HCT116 (cell line): Measurements from ENCODE around the gene GALNT14. TPM values are rescaled to one million over a fixed set of nuclear protein-coding genes. Genes with fewer than 3 reads are reported as not detected.

Source experiments
- ATAC-seq: fragments of 200-7000 bp; cut with Tn5 transposase; 2 replicates; pipeline ENCODE4 v1.9.1; 2020; ENCODE audit warnings: mild to moderate bottlenecking, moderate library complexity
- BruUV-seq: library from RNA; stranded (reverse); fragments of 400-500 nt; replicated peaks from 2 replicates; lab custom pipeline; 2021; lab: Mats Ljungman, UMichigan
- CTCF ChIA-PET: fragments of 300-600 bp; sonication (Branson Sonifier 250); formaldehyde crosslinking; loops from one replicate; lab custom pipeline; 2021; ENCODE audit warnings: antibody characterized with exemption; lab: Charles Lee
- POLR2A ChIA-PET: fragments of 300-600, 350-600 bp; sonication (Branson Sonifier 250); formaldehyde crosslinking; loops from one replicate; lab custom pipeline; 2021; ENCODE audit warnings: antibody characterized with exemption; lab: Charles Lee
- RAD21 ChIA-PET, 2 experiments: fragments of 300-600 bp; sonication (Branson Sonifier 250); formaldehyde crosslinking; loops; one replicate each; lab custom pipeline; 2023; ENCODE audit warnings: low total read pairs in 2 of 2; ENCODE audit not compliant: uncharacterized antibody in 2 of 2, unreplicated experiment in 2 of 2, low non-redundant PET in 1 of 2; lab: Charles Lee
- DNase-seq: peaks from one replicate; pipeline ENCODE4 v3.0.0-alpha.2; 2010; ENCODE audit warnings: low read depth, low spot score
- H2AFZ ChIP-seq: fragments of 200-600 bp; shearing (Covaris generic), sonication (generic); 2 replicates; pipeline ENCODE4 v1.6.1; 2017; ENCODE audit warnings: low read depth, mixed run types, mixed read lengths, antibody characterized with exemption, low read length; ENCODE audit not compliant: poor library complexity, severe bottlenecking
- H3K27ac ChIP-seq: 2 replicates; pipeline ENCODE4 v1.5.1; 2012; ENCODE audit warnings: low read depth, low read length
- H3K27me3 ChIP-seq: fragments of 200-600 bp; sonication (generic); 2 replicates; pipeline ENCODE4 v1.6.1; 2016; ENCODE audit warnings: mixed run types, low read length, mixed read lengths; ENCODE audit not compliant: insufficient read depth
- H3K36me3 ChIP-seq, 2 experiments: fragments of 200-500 bp in 1 of 2; fragments of 200-600 bp in 1 of 2; sonication (Bioruptor generic) in 1 of 2; sonication (generic) in 1 of 2; 2 replicates each; pipeline versions ENCODE4 v1.5.1 to v1.6.1; 2014 to 2016; ENCODE audit warnings: low read length in 2 of 2, inconsistent platforms in 1 of 2, mixed read lengths in 1 of 2, mixed run types in 1 of 2; ENCODE audit not compliant: insufficient read depth in 2 of 2, control insufficient read depth in 1 of 2
- H3K4me1 ChIP-seq, 2 experiments: fragments of 200-600 bp in 1 of 2; sonication (generic) in 1 of 2; 2 replicates each; pipeline versions ENCODE4 v1.5.1 to v1.6.1; 2012 to 2017; ENCODE audit warnings: low read length in 2 of 2, inconsistent platforms in 1 of 2, mild to moderate bottlenecking in 1 of 2, mixed read lengths in 1 of 2, mixed run types in 1 of 2, moderate library complexity in 1 of 2; ENCODE audit not compliant: insufficient read depth in 2 of 2, control insufficient read depth in 1 of 2
- H3K4me2 ChIP-seq: fragments of 200-600 bp; sonication (generic); 2 replicates; pipeline ENCODE4 v1.6.1; 2017; ENCODE audit warnings: mixed run types, low read length, mixed read lengths
- H3K4me3 ChIP-seq, 2 experiments: fragments of 200-600 bp in 1 of 2; sonication (generic) in 1 of 2; replicated peaks in 1 of 2; 2 replicates each; pipeline ENCODE4 v1.5.1; 2011 to 2016; ENCODE audit warnings: low read length in 2 of 2, control low read depth in 1 of 2, low read depth in 1 of 2, mild to moderate bottlenecking in 1 of 2, mixed read lengths in 1 of 2, mixed run types in 1 of 2
- H3K79me2 ChIP-seq: fragments of 200-600 bp; sonication (generic); 2 replicates; pipeline ENCODE4 v1.6.1; 2017; ENCODE audit warnings: mild to moderate bottlenecking, mixed run types, low read length, moderate library complexity, mixed read lengths; ENCODE audit not compliant: insufficient read depth
- H3K9ac ChIP-seq: fragments of 200-600 bp; sonication (generic); 2 replicates; pipeline ENCODE4 v1.6.1; 2016; ENCODE audit warnings: low read length, mixed read lengths
- H3K9me2 ChIP-seq: fragments of 200-600 bp; sonication (generic), shearing (Covaris generic); 2 replicates; pipeline ENCODE4 v1.6.1; 2017; ENCODE audit warnings: mixed run types, mild to moderate bottlenecking, moderate library complexity; ENCODE audit not compliant: insufficient read depth
- H3K9me3 ChIP-seq, 2 experiments: fragments of 200-500 bp in 1 of 2; fragments of 200-600 bp in 1 of 2; sonication (Bioruptor generic) in 1 of 2; sonication (generic) in 1 of 2; 2 replicates each; pipeline ENCODE4 v1.6.1; 2014 to 2017; ENCODE audit warnings: low read length in 2 of 2, mixed read lengths in 2 of 2, inconsistent platforms in 1 of 2, low read depth in 1 of 2, mild to moderate bottlenecking in 1 of 2, mixed run types in 1 of 2, moderate library complexity in 1 of 2; ENCODE audit not compliant: control insufficient read depth in 1 of 2, insufficient read depth in 1 of 2
- H4K20me1 ChIP-seq: fragments of 200-600 bp; sonication (generic), shearing (Covaris generic); 2 replicates; pipeline ENCODE4 v1.6.1; 2017; ENCODE audit warnings: mixed run types, mild to moderate bottlenecking, moderate library complexity; ENCODE audit not compliant: insufficient read depth
- CEBPB ChIP-seq: IDR thresholded peaks from 2 replicates; pipeline ENCODE4 v1.6.1; 2012; ENCODE audit warnings: low read depth
- ELF1 ChIP-seq: IDR thresholded peaks from 2 replicates; pipeline ENCODE4 v1.6.1; 2012; ENCODE audit warnings: low read depth, borderline replicate concordance
- POLR2A ChIP-seq: IDR thresholded peaks from 2 replicates; pipeline ENCODE4 v1.7.0; 2011; ENCODE audit warnings: borderline replicate concordance; ENCODE audit not compliant: insufficient read depth, insufficient read length; ENCODE audit errors: extremely low read depth
- SIN3A ChIP-seq: IDR thresholded peaks from 2 replicates; pipeline ENCODE4 v1.6.1; 2012; ENCODE audit warnings: low read depth
- SP1 ChIP-seq: IDR thresholded peaks from 2 replicates; pipeline ENCODE4 v1.6.1; 2012; ENCODE audit warnings: low read depth
- SRF ChIP-seq: IDR thresholded peaks from 2 replicates; pipeline ENCODE4 v1.6.1; 2012; ENCODE audit warnings: low read depth
- TCF7L2 ChIP-seq: IDR thresholded peaks from 2 replicates; pipeline ENCODE4 v1.7.0; 2011; ENCODE audit warnings: borderline replicate concordance, inconsistent platforms; ENCODE audit not compliant: insufficient read depth, insufficient read length; ENCODE audit errors: extremely low read depth
- ZNF274 ChIP-seq: fragments of 200-500 bp; sonication (Bioruptor generic); IDR thresholded peaks from 2 replicates; pipeline ENCODE4 v1.6.1; 2014; ENCODE audit warnings: mild to moderate bottlenecking, low read depth, low read length, inconsistent platforms
- intact Hi-C: fragments of 100-400 bp; cut with micrococcal nuclease; formaldehyde crosslinking; loops from 2 replicates; pipeline ENCODE4 v1.10.0; 2022
- total RNA-seq: library from RNA; stranded (reverse); gene quantifications from one replicate; pipeline ENCODE4 v1.2.1, GENCODE V29; 2021; ENCODE audit not compliant: unreplicated experiment
- TF ChIP-seq, protein P1 (sequence below), 3 experiments: fragments of 200-600 bp in 1 of 3; sonication (generic) in 1 of 3; IDR thresholded peaks in 2 of 3; conservative IDR thresholded peaks in 1 of 3; 2 replicates each; pipeline ENCODE4 v1.5.1; 2012 to 2017; ENCODE audit warnings: low read depth in 2 of 3, low read length in 2 of 3, antibody characterized with exemption in 1 of 3, borderline replicate concordance in 1 of 3, control low read depth in 1 of 3, mild to moderate bottlenecking in 1 of 3, mixed read lengths in 1 of 3, mixed run types in 1 of 3, moderate library complexity in 1 of 3; ENCODE audit not compliant: insufficient read depth in 1 of 3
- TF ChIP-seq, protein P2 (sequence below): IDR thresholded peaks from 2 replicates; pipeline ENCODE4 v1.6.1; 2012; ENCODE audit warnings: low read depth

GALNT14 gene
- total RNA-seq, 1 experiment from 2014 or later = 11.2 TPM

DNA sequence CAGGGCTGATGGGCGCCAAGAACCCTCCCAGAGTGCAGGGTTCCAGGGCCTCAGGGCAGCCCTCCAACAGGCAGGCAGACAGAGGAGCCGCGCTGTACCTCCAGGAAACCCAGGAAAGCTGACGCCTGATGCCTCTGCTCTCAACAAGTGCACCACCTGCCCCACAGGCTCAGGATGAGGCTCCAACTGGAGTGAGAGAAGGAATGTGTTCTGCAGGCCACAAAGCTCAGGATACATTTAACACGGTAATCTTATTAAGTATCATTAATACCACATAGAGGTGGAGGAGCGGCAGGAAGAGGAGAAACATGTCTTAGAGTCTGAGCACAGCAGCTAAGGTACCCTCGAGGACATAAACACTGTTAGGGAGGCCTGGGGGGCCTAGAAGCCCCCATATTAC lies 175.1 kb downstream of the GALNT14 start:
- intact Hi-C loops = no loop called here
- ATAC-seq = no peak
- ChIA-PET CTCF (no interaction called here), RAD21 (no interaction called here)
- H3K4me2 ChIP-seq = no peak overlapping the region
- no peaks in the 10 kb centered on the region for H3K36me3 ChIP-seq
- no peak overlapping the region for H3K27ac ChIP-seq
- TF ChIP-seq CEBPB (no peak), SIN3A (no peak), ELF1 (no peak), SP1 (no peak), POLR2A (no peak), ZNF274 (no peak), SRF (no peak), TCF7L2 (no peak)
- TF ChIP-seq, protein P1, sequence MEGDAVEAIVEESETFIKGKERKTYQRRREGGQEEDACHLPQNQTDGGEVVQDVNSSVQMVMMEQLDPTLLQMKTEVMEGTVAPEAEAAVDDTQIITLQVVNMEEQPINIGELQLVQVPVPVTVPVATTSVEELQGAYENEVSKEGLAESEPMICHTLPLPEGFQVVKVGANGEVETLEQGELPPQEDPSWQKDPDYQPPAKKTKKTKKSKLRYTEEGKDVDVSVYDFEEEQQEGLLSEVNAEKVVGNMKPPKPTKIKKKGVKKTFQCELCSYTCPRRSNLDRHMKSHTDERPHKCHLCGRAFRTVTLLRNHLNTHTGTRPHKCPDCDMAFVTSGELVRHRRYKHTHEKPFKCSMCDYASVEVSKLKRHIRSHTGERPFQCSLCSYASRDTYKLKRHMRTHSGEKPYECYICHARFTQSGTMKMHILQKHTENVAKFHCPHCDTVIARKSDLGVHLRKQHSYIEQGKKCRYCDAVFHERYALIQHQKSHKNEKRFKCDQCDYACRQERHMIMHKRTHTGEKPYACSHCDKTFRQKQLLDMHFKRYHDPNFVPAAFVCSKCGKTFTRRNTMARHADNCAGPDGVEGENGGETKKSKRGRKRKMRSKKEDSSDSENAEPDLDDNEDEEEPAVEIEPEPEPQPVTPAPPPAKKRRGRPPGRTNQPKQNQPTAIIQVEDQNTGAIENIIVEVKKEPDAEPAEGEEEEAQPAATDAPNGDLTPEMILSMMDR (IDR thresholded peaks at IDR 0.05 in 2 of 3, conservative IDR thresholded peaks at IDR 0.05 in 1 of 3; ENCODE audit: borderline replicate concordance in 1 of 3, insufficient read depth in 1 of 3, low read depth in 2 of 3, low read length in 2 of 3) = no peak
- TF ChIP-seq, protein P2, sequence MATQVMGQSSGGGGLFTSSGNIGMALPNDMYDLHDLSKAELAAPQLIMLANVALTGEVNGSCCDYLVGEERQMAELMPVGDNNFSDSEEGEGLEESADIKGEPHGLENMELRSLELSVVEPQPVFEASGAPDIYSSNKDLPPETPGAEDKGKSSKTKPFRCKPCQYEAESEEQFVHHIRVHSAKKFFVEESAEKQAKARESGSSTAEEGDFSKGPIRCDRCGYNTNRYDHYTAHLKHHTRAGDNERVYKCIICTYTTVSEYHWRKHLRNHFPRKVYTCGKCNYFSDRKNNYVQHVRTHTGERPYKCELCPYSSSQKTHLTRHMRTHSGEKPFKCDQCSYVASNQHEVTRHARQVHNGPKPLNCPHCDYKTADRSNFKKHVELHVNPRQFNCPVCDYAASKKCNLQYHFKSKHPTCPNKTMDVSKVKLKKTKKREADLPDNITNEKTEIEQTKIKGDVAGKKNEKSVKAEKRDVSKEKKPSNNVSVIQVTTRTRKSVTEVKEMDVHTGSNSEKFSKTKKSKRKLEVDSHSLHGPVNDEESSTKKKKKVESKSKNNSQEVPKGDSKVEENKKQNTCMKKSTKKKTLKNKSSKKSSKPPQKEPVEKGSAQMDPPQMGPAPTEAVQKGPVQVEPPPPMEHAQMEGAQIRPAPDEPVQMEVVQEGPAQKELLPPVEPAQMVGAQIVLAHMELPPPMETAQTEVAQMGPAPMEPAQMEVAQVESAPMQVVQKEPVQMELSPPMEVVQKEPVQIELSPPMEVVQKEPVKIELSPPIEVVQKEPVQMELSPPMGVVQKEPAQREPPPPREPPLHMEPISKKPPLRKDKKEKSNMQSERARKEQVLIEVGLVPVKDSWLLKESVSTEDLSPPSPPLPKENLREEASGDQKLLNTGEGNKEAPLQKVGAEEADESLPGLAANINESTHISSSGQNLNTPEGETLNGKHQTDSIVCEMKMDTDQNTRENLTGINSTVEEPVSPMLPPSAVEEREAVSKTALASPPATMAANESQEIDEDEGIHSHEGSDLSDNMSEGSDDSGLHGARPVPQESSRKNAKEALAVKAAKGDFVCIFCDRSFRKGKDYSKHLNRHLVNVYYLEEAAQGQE = no peak
- TF ChIP-seq, all 23 proteins: peak for 0
- Histone ChIP-seq H3K4me3 (no peak overlapping the region), H3K9me3 (no peaks in the 10 kb centered on the region), H2AFZ (no peak overlapping the region), H3K79me2 (no peaks in the 10 kb centered on the region), H4K20me1 (no peaks in the 10 kb centered on the region), H3K27me3 (0 out of 2 replicates have a peak, but pooled peaks cover 2% of the 10 kb centered on the region), H3K4me1 (peaks cover 0 to under 1% of the 10 kb centered on the region in 2 experiments; a peak in 1 of 4 replicates), H3K9me2 (no peaks in the 10 kb centered on the region), H3K9ac (no peak overlapping the region)
- POLR2A ChIA-PET = no interaction called here
- no peak for DNase-seq
- no TSS peak for BruUV-seq
